ENCODE data around the gene HPCAL4. TPM values are rescaled to one million over a fixed set of nuclear protein-coding genes. Genes with fewer than 3 reads are reported as not detected.

The HPCAL4 gene
- total RNA-seq, 2 donors from 2014 or later: 0.06 TPM; not detected in 1

DNA sequence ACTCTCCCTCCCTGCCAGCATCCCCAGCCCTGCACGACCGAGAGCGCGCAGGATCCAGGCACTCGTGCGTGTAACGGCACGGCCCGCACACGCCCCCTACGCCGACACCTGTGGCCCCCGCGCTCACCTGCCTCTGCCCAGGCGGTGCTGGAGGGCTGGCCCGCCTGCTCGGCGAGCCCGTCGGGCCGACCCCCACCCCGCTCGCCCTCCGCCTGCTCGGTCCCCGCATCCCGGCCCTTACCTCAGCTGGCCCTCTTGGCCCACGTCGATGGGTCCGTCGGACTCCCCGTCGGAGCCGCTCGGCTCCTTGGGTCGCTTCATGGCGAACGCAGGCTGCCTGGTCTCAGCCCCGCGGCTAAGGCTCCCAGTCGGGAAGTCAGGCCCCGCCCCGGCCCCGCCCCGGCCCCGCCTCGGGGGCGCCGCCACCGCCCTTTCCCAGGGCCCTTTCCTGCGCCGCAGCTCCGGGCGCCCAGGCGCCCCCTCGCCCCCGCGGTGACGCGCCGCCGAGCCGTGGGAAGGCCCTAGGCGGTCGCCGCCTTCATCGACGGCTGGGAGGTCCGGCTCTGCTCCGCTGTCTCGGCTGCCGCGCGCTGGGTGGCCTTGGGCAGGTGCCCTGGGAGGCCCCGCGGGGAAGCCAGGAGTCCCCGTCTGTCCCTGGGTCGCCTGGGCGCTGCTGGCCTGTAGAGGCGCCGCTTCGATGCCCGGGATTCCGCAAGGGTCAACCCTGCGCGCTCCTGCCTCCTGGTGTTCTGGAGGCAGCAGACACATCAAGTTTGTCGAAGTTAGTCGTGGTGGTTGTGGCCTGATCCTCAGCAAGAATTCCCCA is 51.7 kb downstream of the HPCAL4 start, which contains the start of gene HEYL:
TSS of gene HEYL (minus strand) at position 339 of the 826 bp plus-strand sequence. CDS start at position 321, 18 bp downstream.
- DNase-seq: peak; percentile 63 to 79
- ATAC-seq: peak; percentile 97
- intact Hi-C loops (cut with DNase I, micrococcal nuclease): no loop called here

DNA sequence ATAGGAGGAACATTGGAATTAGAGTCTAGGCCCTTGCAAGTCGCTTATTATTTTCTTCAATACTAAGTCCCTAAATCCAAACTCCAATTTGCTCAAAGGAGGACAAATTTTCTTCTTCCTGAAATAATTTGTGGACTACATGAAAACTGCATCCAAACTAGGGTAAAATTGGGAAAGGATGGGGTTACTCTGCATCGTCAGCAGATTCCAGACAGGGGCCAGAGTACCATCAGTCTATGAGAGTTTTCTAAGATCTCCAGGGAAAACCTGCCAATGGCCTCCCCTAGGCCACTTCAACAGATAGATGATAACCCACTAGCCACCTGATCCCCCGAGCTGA is 52.3 kb downstream of the HPCAL4 start:
- ATAC-seq: no peak
- DNase-seq: no peak
- intact Hi-C loops (cut with DNase I, micrococcal nuclease): no loop called here

DNA sequence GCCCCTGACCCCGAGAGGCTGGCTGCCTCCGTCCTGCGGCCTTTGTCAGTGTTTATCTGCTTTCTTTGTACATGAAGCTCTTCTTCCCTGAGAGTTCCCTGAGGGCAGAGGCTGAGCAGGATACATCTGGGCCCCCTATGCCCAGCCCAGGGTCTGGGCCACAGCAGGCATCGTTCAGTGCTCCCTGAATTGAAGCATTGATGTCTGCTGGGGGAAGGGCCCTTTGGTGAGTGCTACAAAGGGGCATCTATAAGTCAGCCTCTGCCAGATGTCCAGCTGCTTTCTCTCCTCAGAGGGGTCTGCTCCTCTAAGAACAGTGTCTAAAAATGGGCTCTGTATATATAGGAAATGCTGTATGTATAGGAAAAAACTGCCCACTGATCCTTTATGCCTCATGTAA is 53.9 kb downstream of the HPCAL4 start:
- intact Hi-C loops (cut with DNase I, micrococcal nuclease): no loop called here
- no peak for DNase-seq

GRCh38 chr1:39635871-39636210 is 55.4 kb downstream of the HPCAL4 start:
- intact Hi-C loops (cut with DNase I, micrococcal nuclease): no loop called here
- ATAC-seq: no peak
- DNase-seq: no peak

More for the DNA sequence above, 53.9 kb downstream of the HPCAL4 start:
- ATAC-seq: no peak

- no peak for ATAC-seq
- intact Hi-C loops (cut with DNase I, micrococcal nuclease): no loop called here
- DNase-seq: no peak
Measured at GRCh38 chr1:39635205-39635870, 55.9 kb downstream of the HPCAL4 start.

DNA sequence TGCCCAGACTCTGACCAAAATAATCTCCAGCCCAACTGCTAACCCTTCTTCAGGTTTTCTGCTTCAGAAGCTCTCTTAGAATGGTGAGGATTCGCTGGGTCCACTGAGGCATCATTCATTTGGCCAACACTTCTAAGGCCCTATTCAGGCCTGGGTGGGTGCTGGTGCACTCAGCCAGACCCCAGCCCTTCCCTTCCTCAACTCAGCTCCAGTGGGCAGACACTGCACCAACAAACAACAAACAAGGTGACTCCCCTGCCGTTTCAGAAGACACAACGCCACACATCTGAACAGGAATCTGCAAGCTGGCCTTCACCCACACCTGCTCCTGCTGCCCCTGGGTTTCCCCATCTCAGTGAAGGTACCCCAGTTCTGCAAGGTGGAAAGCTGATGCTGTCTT is 57.8 kb downstream of the HPCAL4 start:
- ATAC-seq (no peak), DNase-seq (no peak)
- intact Hi-C loops (cut with DNase I, micrococcal nuclease): no loop called here

GRCh38 chr1:39632682-39633417 is 58.4 kb downstream of the HPCAL4 start:
- ATAC-seq (peak; percentile 52), DNase-seq (peak in 1 of 2 donors; percentile 30)
- intact Hi-C loops (cut with DNase I, micrococcal nuclease): no loop called here

- intact Hi-C loops (cut with DNase I, micrococcal nuclease): no loop called here
- ATAC-seq (no peak), DNase-seq (no peak)
Measured at GRCh38 chr1:39632323-39632681, 58.9 kb downstream of the HPCAL4 start.

DNA sequence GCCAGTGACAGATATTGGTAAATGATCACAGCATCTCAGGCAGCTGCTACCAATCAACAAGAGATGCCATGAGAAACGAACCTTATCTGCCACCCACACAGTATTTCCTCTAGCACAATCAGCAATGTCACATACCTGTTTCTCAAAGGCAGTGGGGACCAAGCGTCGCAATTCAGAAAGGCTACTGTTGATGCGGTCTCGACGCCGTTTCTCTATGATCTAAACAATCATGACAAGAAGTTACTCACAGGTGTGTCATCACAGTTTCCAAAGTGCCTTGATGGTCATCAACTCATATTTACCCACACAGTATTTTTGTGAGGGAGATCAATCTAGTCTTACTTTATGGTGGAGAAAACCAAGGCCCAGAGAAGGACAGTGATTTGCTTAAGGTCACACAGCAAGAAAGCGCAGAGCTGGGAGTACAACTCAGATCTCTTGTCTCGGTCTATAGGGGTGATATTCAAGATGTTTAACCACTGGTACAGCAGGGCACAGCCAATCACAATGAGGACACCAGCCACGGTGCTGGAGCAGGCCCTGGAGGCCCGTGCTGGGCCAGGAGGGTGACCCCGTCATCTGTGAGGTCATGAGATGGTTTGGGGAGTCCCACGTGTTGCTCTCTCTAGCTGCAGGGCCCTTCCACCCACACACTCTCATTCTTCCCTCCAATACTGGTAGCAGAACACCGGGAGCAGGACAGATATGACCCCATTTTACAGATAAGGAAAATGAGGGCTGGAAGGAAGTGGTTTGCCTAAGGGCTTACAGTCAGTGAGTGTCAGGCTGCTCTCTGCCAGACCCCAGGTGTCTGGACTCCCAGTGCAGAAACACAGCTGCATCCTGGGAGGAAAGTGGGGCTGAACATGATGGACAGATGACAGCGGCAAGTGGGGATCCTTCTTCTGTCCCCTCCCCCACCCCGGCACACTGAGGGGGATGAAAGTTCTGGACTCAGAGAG is 59.6 kb downstream of the HPCAL4 start:
- intact Hi-C loops (cut with DNase I, micrococcal nuclease): no loop called here
- ATAC-seq (no peak), DNase-seq (no peak)

GRCh38 chr1:39628807-39629350 is 62.4 kb downstream of the HPCAL4 start:
- ATAC-seq (no peak), DNase-seq (no peak)
- intact Hi-C loops (cut with DNase I, micrococcal nuclease): no loop called here

Other genes starting within 250 kb of the HPCAL4 start
- gene BMP8A, start 199.8 kb downstream of the HPCAL4 start, total RNA-seq: 1 to 10 TPM; 4.4 to 6.8 TPM
- gene PABPC4, start 114.6 kb downstream of the HPCAL4 start, total RNA-seq: 100 to 1,000 TPM; 127 to 131 TPM
- gene HEYL, start 51.8 kb downstream of the HPCAL4 start, total RNA-seq: 1 to 10 TPM; 1.3 to 1.9 TPM
- not detected for gene NT5C1A, start 19.3 kb downstream of the HPCAL4 start, total RNA-seq
- 10 to 100 TPM; 33.5 to 38.4 TPM for gene PPIE, start 47.4 kb upstream of the HPCAL4 start, total RNA-seq
- gene OXCT2, start 79.9 kb upstream of the HPCAL4 start, total RNA-seq: 1 to 10 TPM; 1.4 to 3.0 TPM
- 10 to 100 TPM; 11.1 to 20.2 TPM for gene BMP8B, start 97.4 kb upstream of the HPCAL4 start, total RNA-seq
- gene TRIT1, start 192.1 kb upstream of the HPCAL4 start, total RNA-seq: 10 to 100 TPM; 12.1 to 17.0 TPM
- gene MYCL, start 210.5 kb upstream of the HPCAL4 start, total RNA-seq: 10 to 100 TPM; 13.7 to 15.4 TPM

All from left colon (tissue), 2 donors.